GM12874 (cell line): ENCODE results near the gene THUMPD3.

Source experiments
- CTCF ChIP-seq: IDR thresholded peaks from 2 replicates; pipeline ENCODE4 v1.5.1; 2011; ENCODE audit warnings: low read depth, mild to moderate bottlenecking, control low read depth, low read length, moderate library complexity; ENCODE audit not compliant: insufficient read depth

Gene THUMPD3

GRCh38 chr3:9346141-9346540 lies 16.7 kb upstream of the THUMPD3 start:
- no peak for TF ChIP-seq CTCF

- no peak for TF ChIP-seq CTCF
These were observed 15.8 kb upstream of the THUMPD3 start for GRCh38 chr3:9347081-9347480.

- no peak for TF ChIP-seq CTCF
These were observed 15.0 kb upstream of the THUMPD3 start for GRCh38 chr3:9347887-9348286.

GRCh38 chr3:9349321-9350117 lies 13.3 kb upstream of the THUMPD3 start:
- no peak for TF ChIP-seq CTCF

GRCh38 chr3:9351709-9352126 lies 11.1 kb upstream of the THUMPD3 start:
- no peak for TF ChIP-seq CTCF

GRCh38 chr3:9352917-9353752 lies 9.7 kb upstream of the THUMPD3 start:
- TF ChIP-seq CTCF: peak; percentile 83

GRCh38 chr3:9361691-9362388 lies 1.0 kb upstream of the THUMPD3 start:
- no peak for TF ChIP-seq CTCF
